GM12878 (cell line): ENCODE data around the gene STARD13.

Source experiments
- BRCA1 ChIP-seq: IDR thresholded peaks from 2 replicates; pipeline ENCODE4 v1.6.1; 2011; ENCODE audit warnings: low read depth, low read length, improper control_type of control experiment
- CEBPB ChIP-seq, 2 experiments: fragments of 150-350 bp in 1 of 2; IDR thresholded peaks; 2 replicates each; pipeline ENCODE4 v1.6.1; 2012 to 2014; ENCODE audit warnings: low read depth in 2 of 2, low read length in 2 of 2, borderline replicate concordance in 1 of 2, inconsistent platforms in 1 of 2
- CTCF ChIP-seq, 3 experiments: IDR thresholded peaks in 2 of 3; conservative IDR thresholded peaks in 1 of 3; 2 replicates each; pipeline ENCODE4 v1.5.1; 2011; ENCODE audit warnings: low read depth in 3 of 3, low read length in 3 of 3, mild to moderate bottlenecking in 3 of 3, control low read depth in 2 of 3, moderate library complexity in 2 of 3, inconsistent platforms in 1 of 3, mixed read lengths in 1 of 3; ENCODE audit not compliant: control insufficient read depth in 2 of 3, insufficient read depth in 1 of 3; ENCODE audit errors: extremely low read depth in 1 of 3
- MTA2 ChIP-seq: fragments of 450-650 bp; IDR thresholded peaks from 2 replicates; pipeline ENCODE4 v1.6.1; 2016; ENCODE audit warnings: low read depth, mild to moderate bottlenecking, moderate library complexity
- MYC ChIP-seq: IDR thresholded peaks from 2 replicates; pipeline ENCODE4 v1.6.1; 2011; ENCODE audit warnings: mild to moderate bottlenecking, low read length, moderate library complexity, inconsistent platforms; ENCODE audit not compliant: insufficient read depth, insufficient replicate concordance, insufficient read length, severe bottlenecking
- NBN ChIP-seq: fragments of 450-650 bp; IDR thresholded peaks from 2 replicates; pipeline ENCODE4 v1.6.1; 2016
- NFYB ChIP-seq: IDR thresholded peaks from 2 replicates; pipeline ENCODE4 v1.6.1; 2011; ENCODE audit warnings: low read depth, mild to moderate bottlenecking, low read length, improper control_type of control experiment, moderate library complexity; ENCODE audit not compliant: insufficient read depth
- POLR2A ChIP-seq: IDR thresholded peaks from 2 replicates; pipeline ENCODE4 v1.6.1; 2011; ENCODE audit warnings: low read depth, mild to moderate bottlenecking, low read length
- RB1 ChIP-seq: fragments of 450-650 bp; formaldehyde crosslinking; IDR thresholded peaks from 2 replicates; pipeline ENCODE4 v1.6.1; 2017; ENCODE audit warnings: mild to moderate bottlenecking, borderline replicate concordance
- RELA ChIP-seq: fragments of 450-650 bp; IDR thresholded peaks from 2 replicates; pipeline ENCODE4 v1.8.0; 2014; ENCODE audit warnings: borderline replicate concordance; ENCODE audit not compliant: partially characterized antibody
- SREBF1 ChIP-seq: IDR thresholded peaks from 2 replicates; pipeline ENCODE4 v1.6.1; 2012; ENCODE audit warnings: mild to moderate bottlenecking, low read length
- STAT3 ChIP-seq: IDR thresholded peaks from 2 replicates; pipeline ENCODE4 v1.6.1; 2011; ENCODE audit warnings: low read depth, low read length, improper control_type of control experiment
- TF ChIP-seq, protein P1 (sequence below): fragments of 450-650 bp; IDR thresholded peaks from 2 replicates; pipeline ENCODE4 v1.6.1; 2016; ENCODE audit warnings: mild to moderate bottlenecking
- TF ChIP-seq, protein P2 (sequence below): fragments of 450-650 bp; IDR thresholded peaks from 2 replicates; pipeline ENCODE4 v1.6.1; 2017; ENCODE audit warnings: mild to moderate bottlenecking, moderate library complexity

- TF ChIP-seq CTCF (IDR thresholded peaks at IDR 0.05 in 2 of 3, conservative IDR thresholded peaks at IDR 0.05 in 1 of 3; ENCODE audit: control insufficient read depth in 2 of 3, extremely low read depth in 1 of 3, insufficient read depth in 1 of 3, low read depth in 3 of 3, low read length in 3 of 3) (no peak), POLR2A (no peak), CEBPB (IDR thresholded peaks at IDR 0.05; ENCODE audit: borderline replicate concordance in 1 of 2, low read depth in 2 of 2, low read length in 2 of 2) (no peak), MTA2 (no peak), MYC (no peak), NBN (no peak), NFYB (no peak), RB1 (no peak), STAT3 (no peak), SREBF1 (no peak), BRCA1 (no peak), RELA (no peak)
- TF ChIP-seq, protein P1, sequence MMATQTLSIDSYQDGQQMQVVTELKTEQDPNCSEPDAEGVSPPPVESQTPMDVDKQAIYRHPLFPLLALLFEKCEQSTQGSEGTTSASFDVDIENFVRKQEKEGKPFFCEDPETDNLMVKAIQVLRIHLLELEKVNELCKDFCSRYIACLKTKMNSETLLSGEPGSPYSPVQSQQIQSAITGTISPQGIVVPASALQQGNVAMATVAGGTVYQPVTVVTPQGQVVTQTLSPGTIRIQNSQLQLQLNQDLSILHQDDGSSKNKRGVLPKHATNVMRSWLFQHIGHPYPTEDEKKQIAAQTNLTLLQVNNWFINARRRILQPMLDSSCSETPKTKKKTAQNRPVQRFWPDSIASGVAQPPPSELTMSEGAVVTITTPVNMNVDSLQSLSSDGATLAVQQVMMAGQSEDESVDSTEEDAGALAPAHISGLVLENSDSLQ: no peak
- TF ChIP-seq, protein P2, sequence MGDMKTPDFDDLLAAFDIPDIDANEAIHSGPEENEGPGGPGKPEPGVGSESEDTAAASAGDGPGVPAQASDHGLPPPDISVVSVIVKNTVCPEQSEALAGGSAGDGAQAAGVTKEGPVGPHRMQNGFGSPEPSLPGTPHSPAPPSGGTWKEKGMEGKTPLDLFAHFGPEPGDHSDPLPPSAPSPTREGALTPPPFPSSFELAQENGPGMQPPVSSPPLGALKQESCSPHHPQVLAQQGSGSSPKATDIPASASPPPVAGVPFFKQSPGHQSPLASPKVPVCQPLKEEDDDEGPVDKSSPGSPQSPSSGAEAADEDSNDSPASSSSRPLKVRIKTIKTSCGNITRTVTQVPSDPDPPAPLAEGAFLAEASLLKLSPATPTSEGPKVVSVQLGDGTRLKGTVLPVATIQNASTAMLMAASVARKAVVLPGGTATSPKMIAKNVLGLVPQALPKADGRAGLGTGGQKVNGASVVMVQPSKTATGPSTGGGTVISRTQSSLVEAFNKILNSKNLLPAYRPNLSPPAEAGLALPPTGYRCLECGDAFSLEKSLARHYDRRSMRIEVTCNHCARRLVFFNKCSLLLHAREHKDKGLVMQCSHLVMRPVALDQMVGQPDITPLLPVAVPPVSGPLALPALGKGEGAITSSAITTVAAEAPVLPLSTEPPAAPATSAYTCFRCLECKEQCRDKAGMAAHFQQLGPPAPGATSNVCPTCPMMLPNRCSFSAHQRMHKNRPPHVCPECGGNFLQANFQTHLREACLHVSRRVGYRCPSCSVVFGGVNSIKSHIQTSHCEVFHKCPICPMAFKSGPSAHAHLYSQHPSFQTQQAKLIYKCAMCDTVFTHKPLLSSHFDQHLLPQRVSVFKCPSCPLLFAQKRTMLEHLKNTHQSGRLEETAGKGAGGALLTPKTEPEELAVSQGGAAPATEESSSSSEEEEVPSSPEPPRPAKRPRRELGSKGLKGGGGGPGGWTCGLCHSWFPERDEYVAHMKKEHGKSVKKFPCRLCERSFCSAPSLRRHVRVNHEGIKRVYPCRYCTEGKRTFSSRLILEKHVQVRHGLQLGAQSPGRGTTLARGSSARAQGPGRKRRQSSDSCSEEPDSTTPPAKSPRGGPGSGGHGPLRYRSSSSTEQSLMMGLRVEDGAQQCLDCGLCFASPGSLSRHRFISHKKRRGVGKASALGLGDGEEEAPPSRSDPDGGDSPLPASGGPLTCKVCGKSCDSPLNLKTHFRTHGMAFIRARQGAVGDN: no peak
Measured at GRCh38 chr13:33328701-33329100, 43.1 kb upstream of the STARD13 start.
